Measurements from ENCODE around the gene IZUMO1.
"Not testable (repeated sequence)": the region's sequence is repeated elsewhere in the genome, so short reads cannot be mapped to it uniquely, and the experiment has no call there.

IZUMO1 gene

DNA sequence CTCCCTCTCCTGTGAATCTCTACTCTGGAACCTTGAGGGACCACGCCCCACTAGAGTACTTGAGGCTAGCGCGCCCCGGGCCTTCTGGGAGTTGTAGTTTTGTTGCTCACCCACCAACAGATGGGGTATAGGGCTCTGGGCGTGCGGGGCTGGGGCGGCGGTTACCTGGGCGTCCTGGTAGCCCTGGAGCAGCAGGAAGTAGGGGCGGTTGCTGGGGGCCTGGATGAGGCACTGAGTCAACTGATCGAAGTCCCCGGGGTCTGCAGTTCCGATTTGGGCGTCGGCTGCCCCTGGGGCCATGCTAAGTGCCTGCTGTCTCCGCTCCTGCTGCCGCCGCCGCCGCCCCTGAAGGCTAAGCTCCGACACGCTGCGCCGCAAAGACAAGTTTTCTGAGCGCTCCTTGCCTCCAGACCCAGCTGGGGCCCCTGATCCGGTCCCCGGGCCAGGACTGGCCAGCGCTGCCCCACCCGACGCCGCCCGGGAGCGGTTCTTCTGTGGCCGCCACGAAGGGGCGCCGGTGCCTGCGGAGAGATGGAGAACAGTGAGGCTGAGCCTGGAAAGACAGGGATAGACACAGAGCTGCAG, 11.6 kb downstream of the IZUMO1 start:
- TF ChIP-seq ZNF274 (IDR thresholded peaks at IDR 0.05; ENCODE audit: low read depth, low read length) = no peak
- no peak overlapping the region for H3K4me3 ChIP-seq (ENCODE audit: low read length)

- no peak overlapping the region for H3K4me3 ChIP-seq (ENCODE audit: low read length)
Measured at GRCh38 chr19:48734625-48735024, 12.1 kb downstream of the IZUMO1 start.

DNA sequence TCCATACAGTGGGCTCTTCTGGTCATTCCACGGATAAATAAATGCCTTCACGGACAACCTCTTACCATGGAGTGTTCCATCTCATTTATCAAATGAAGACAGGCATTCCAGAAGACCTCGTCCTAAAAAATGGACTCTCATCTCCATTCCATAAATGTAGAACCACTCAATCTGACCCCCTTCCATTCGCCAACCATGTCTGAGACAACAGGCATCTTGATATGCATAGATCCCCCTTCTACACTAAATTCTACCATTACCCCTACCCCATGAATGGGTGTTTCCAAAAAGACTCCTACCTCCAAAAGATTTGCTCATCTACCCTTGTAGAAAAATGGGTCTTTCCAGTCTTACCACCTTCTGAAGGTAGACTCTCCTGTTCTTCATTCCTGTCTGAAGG, 15.3 kb downstream of the IZUMO1 start:
- no peak for TF ChIP-seq ZNF274 (IDR thresholded peaks at IDR 0.05; ENCODE audit: low read depth, low read length)
- no peak overlapping the region for H3K4me3 ChIP-seq (ENCODE audit: low read length)

More at GRCh38 chr19:48734625-48735024, 12.1 kb downstream of the IZUMO1 start:
- TF ChIP-seq ZNF274 (IDR thresholded peaks at IDR 0.05; ENCODE audit: low read depth, low read length) = no peak

GRCh38 chr19:48728911-48729664, 17.6 kb downstream of the IZUMO1 start:
- H3K4me3 ChIP-seq (ENCODE audit: low read length) = no peak overlapping the region
- no peak for TF ChIP-seq ZNF274 (IDR thresholded peaks at IDR 0.05; ENCODE audit: low read depth, low read length)

GRCh38 chr19:48726556-48726955, 20.2 kb downstream of the IZUMO1 start:
- no peak overlapping the region for H3K4me3 ChIP-seq (ENCODE audit: low read length)
- TF ChIP-seq ZNF274 (IDR thresholded peaks at IDR 0.05; ENCODE audit: low read depth, low read length) = no peak

- TF ChIP-seq ZNF274 (IDR thresholded peaks at IDR 0.05; ENCODE audit: low read depth, low read length) = no peak
- H3K4me3 ChIP-seq (ENCODE audit: low read length) = no peak overlapping the region
Measured at GRCh38 chr19:48724796-48725753, 21.6 kb downstream of the IZUMO1 start.

- H3K4me3 ChIP-seq (ENCODE audit: low read length) = no peak overlapping the region
- TF ChIP-seq ZNF274 (IDR thresholded peaks at IDR 0.05; ENCODE audit: low read depth, low read length) = no peak
Measured at GRCh38 chr19:48722196-48722708, 24.5 kb downstream of the IZUMO1 start.

GRCh38 chr19:48720613-48721296, 26.0 kb downstream of the IZUMO1 start:
- no peak for TF ChIP-seq ZNF274 (IDR thresholded peaks at IDR 0.05; ENCODE audit: low read depth, low read length)
- H3K4me3 ChIP-seq (ENCODE audit: low read length) = peak overlapping the region; percentile 57; the same call in 1 of the 2 replicates

DNA sequence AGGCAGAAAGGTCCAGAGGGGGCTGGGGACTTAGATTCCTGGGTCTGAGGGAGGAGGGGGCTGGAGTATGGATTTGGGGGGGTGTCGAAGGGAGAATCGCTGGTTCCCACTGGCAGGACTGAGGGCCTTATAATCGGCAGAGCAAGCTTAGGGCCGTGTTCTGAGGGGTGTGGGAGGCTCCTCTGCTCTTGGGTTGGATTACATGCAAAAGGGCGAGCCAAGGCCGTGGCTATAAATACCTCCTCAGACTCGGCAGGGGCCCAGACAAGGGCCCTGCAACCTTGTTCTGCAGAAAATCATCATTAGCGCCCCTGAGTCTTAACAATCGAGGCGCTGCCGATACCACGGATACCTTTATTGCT, 26.5 kb downstream of the IZUMO1 start:
- TF ChIP-seq ZNF274 (IDR thresholded peaks at IDR 0.05; ENCODE audit: low read depth, low read length) = no peak
- H3K4me3 ChIP-seq (ENCODE audit: low read length) = no peak overlapping the region

DNA sequence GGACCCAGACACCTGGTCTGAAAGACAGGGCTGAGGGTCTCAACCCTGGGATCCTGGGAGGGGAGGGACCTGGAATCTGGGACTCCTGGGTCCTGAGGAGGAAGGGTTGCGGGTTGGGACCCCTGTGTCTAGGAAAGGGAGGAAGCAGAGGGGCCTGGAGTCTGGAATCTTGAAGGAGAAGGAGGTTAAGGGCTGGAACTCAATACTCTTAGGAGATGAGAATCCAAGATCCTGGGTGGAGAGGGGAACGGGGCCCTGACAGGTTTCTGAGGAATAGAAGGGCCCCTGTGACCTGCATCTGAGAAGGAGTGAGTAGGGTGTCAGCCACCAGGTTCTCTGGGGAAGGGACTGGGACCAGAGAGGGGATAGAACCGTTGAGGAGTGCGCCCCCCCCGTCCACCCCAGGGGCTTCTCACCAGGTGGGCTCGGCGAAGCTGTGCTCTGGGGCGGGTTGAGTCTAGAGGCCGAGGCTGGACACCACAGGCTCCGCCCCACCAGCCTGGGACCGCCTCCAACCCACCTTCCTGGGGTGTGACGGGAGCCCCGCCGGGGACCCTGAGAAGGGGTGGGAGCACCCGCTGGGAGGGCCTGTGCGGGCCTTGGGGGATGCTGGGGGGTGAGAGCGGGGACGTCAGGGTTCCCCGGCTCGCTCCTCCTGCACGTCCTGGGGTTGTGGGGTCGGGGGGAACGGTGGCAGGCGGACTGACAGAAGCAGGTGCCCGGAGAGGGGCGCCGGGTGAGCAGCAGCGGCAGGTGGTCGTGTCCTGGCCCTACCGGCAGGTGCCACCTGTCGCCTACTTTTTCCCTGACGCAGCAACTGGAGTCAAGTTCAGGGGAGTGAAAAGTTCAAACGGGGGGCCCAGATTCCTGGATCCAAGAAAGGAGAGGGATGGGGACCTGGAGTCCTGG, 27.2 kb downstream of the IZUMO1 start, which contains the start of gene MAMSTR:
MAMSTR (minus strand) TSS at position 463 of the 909 bp plus-strand sequence. CDS start 694 bp downstream, outside the sequence.
- TF ChIP-seq ZNF274 (IDR thresholded peaks at IDR 0.05; ENCODE audit: low read depth, low read length) = no peak
- no peak within 1 kb of the TSS; the same call in 1 of the 2 replicates for H3K4me3 ChIP-seq (ENCODE audit: low read length)

- no peak overlapping the region for H3K4me3 ChIP-seq (ENCODE audit: low read length)
- no peak for TF ChIP-seq ZNF274 (IDR thresholded peaks at IDR 0.05; ENCODE audit: low read depth, low read length)
Measured at GRCh38 chr19:48718711-48719231, 27.9 kb downstream of the IZUMO1 start.

DNA sequence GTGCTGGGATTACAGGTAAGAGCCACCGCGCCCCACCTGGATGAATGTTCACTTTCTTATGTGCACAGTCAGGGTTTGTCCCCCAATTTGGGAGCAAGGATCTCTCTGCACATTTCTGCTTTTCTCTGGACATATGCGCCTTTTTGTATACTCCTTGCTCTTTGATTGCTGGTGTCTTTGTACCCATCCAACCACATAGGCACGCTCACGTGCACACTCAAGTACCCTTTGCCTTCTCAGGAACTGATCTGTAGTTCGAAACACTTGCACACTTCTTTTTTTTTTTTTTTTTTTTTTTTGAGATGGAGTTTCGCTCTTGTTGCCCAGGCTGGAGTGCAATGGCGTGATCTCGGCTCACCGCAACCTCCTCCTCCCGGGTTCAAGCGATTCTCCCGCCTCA, 28.6 kb downstream of the IZUMO1 start:
- H3K4me3 ChIP-seq (ENCODE audit: low read length) = not testable (repeated sequence)

All from GM08714 (cell line).